OCI-LY7 (cell line): Measurements from ENCODE around the gene SGTA. TPM values are rescaled to one million over a fixed set of nuclear protein-coding genes. Genes with fewer than 3 reads are reported as not detected.

ENCODE experiments used
- BruUV-seq: library from RNA; stranded (reverse); fragments of 400-500 nt; replicated peaks from 2 replicates; lab custom pipeline; 2021; lab: Mats Ljungman, UMichigan
- CTCF ChIA-PET: fragments of 300-600 bp; sonication (Branson Sonifier 250); formaldehyde crosslinking; loops from one replicate; lab custom pipeline; 2022; ENCODE audit warnings: antibody characterized with exemption; ENCODE audit not compliant: unreplicated experiment; lab: Charles Lee
- POLR2A ChIA-PET: fragments of 300-600 bp; sonication (Branson Sonifier 250); formaldehyde crosslinking; loops from one replicate; lab custom pipeline; 2022; ENCODE audit warnings: antibody characterized with exemption; lab: Charles Lee
- DNase-seq: peaks from one replicate; pipeline ENCODE4 v3.0.0-alpha.2; 2015; ENCODE audit warnings: low spot score
- H2AFZ ChIP-seq: fragments of 200-600 bp; sonication (generic), shearing (Covaris generic); 2 replicates; pipeline ENCODE4 v1.6.1; 2014; ENCODE audit warnings: mild to moderate bottlenecking, antibody characterized with exemption, low read length, moderate library complexity
- H3K27ac ChIP-seq: fragments of 200-600 bp; sonication (generic); 2 replicates; pipeline ENCODE4 v1.5.1; 2014; ENCODE audit warnings: mixed run types, low read depth, mild to moderate bottlenecking, moderate library complexity, low read length, inconsistent platforms; ENCODE audit not compliant: poor library complexity, severe bottlenecking
- H3K36me3 ChIP-seq: fragments of 200-600 bp; sonication (generic); 2 replicates; pipeline ENCODE4 v1.6.1; 2014; ENCODE audit warnings: mild to moderate bottlenecking, antibody characterized with exemption, low read length, moderate library complexity, mixed read lengths; ENCODE audit not compliant: insufficient read depth
- H3K4me1 ChIP-seq: fragments of 200-600 bp; sonication (generic); 2 replicates; pipeline ENCODE4 v1.5.1; 2014; ENCODE audit warnings: mild to moderate bottlenecking, low read length; ENCODE audit not compliant: insufficient read depth, poor library complexity, severe bottlenecking
- H3K4me2 ChIP-seq: fragments of 200-600 bp; sonication (generic); 2 replicates; pipeline ENCODE4 v1.6.1; 2014; ENCODE audit warnings: mild to moderate bottlenecking, low read length
- H3K4me3 ChIP-seq: fragments of 200-600 bp; sonication (generic); 2 replicates; pipeline ENCODE4 v1.5.1; 2014; ENCODE audit warnings: mild to moderate bottlenecking, low read depth, low read length; ENCODE audit not compliant: poor library complexity, severe bottlenecking
- H3K79me2 ChIP-seq: fragments of 200-600 bp; sonication (generic); 2 replicates; pipeline ENCODE4 v1.6.1; 2016; ENCODE audit warnings: low read depth, mild to moderate bottlenecking, low read length, moderate library complexity, mixed read lengths; ENCODE audit not compliant: insufficient read depth
- H3K9me2 ChIP-seq: fragments of 200-600 bp; sonication (generic); 2 replicates; pipeline ENCODE4 v1.6.1; 2016; ENCODE audit warnings: mild to moderate bottlenecking, low read length, mixed read lengths; ENCODE audit not compliant: insufficient read depth
- H3K9me3 ChIP-seq: fragments of 200-600 bp; sonication (generic); 2 replicates; pipeline ENCODE4 v1.6.1; 2014; ENCODE audit warnings: mild to moderate bottlenecking, mixed run types, low read length, mixed read lengths
- H4K20me1 ChIP-seq: fragments of 200-600 bp; sonication (generic); 2 replicates; pipeline ENCODE4 v1.6.1; 2014; ENCODE audit warnings: mild to moderate bottlenecking, antibody characterized with exemption, low read length, moderate library complexity, mixed read lengths; ENCODE audit not compliant: insufficient read depth
- EZH2phosphoT487 ChIP-seq: fragments of 200-600 bp; sonication (generic); IDR thresholded peaks from 2 replicates; pipeline ENCODE4 v1.6.1; 2018; ENCODE audit warnings: low read depth, borderline replicate concordance, mild to moderate bottlenecking, mixed run types, antibody characterized with exemption, low read length, moderate library complexity, mixed read lengths
- intact Hi-C: fragments of 100-400 bp; cut with micrococcal nuclease; formaldehyde crosslinking; loops from one replicate; pipeline ENCODE4 v1.10.0; 2022; ENCODE audit not compliant: unreplicated experiment
- total RNA-seq, 2 experiments: library from RNA; depleted of rRNA in 1 of 2; stranded (reverse); fragments of >200 nt in 1 of 2; shearing (Covaris generic) in 1 of 2; gene quantifications; 2 replicates each; pipeline ENCODE4 v1.2.3, GENCODE V29; 2014 to 2022
- TF ChIP-seq, protein P1 (sequence below): fragments of 200-600 bp; sonication (generic); conservative IDR thresholded peaks from 2 replicates; pipeline ENCODE4 v1.5.1; 2014; ENCODE audit warnings: mild to moderate bottlenecking, antibody characterized with exemption, low read length, moderate library complexity, mixed read lengths

The SGTA gene
- total RNA-seq, 2 experiments from 2014 or later, result 68.2 to 82.4 TPM

DNA sequence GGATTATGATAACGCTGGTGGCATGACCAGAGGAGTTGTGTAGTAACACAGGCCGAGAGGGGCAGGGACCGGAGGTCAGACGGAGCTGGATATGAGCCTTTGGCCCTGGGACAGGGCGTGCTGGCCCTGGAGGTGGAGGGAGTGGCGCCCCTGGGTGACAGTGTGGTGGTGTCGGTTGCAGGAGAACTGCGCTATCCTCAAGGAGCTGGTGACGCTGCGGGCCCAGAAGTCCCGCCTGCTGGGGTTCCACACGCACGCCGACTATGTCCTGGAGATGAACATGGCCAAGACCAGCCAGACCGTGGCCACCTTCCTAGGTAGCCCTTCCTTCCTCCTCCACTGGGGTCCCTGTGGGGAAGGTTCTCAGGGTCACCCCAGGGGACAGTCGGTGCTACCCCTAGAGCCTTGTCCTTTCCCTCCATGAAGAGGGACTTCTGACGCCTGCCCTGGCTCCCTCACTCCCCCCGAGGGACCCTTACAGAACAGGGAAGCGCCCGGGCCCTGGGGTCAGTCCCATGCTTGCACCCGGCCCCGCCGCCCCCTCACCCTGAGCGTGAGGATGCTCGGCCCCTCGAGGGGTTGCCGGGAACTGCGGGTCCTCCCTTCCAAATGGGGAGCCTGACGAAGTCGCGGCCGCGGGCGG is 23.8 kb upstream of the SGTA start:
- Histone ChIP-seq H3K27ac (no peak overlapping the region), H3K4me3 (no peak overlapping the region), H3K4me1 (no peaks in the 10 kb centered on the region), H3K79me2 (no peaks in the 10 kb centered on the region), H3K9me3 (no peaks in the 10 kb centered on the region), H2AFZ (no peak overlapping the region), H4K20me1 (no peaks in the 10 kb centered on the region), H3K9me2 (no peaks in the 10 kb centered on the region), H3K4me2 (no peak overlapping the region), H3K36me3 (peaks cover 93% of the 10 kb centered on the region)
- CTCF ChIA-PET, result no interaction called here
- DNase-seq, result no peak
- no TSS peak for BruUV-seq
- TF ChIP-seq, protein P1, sequence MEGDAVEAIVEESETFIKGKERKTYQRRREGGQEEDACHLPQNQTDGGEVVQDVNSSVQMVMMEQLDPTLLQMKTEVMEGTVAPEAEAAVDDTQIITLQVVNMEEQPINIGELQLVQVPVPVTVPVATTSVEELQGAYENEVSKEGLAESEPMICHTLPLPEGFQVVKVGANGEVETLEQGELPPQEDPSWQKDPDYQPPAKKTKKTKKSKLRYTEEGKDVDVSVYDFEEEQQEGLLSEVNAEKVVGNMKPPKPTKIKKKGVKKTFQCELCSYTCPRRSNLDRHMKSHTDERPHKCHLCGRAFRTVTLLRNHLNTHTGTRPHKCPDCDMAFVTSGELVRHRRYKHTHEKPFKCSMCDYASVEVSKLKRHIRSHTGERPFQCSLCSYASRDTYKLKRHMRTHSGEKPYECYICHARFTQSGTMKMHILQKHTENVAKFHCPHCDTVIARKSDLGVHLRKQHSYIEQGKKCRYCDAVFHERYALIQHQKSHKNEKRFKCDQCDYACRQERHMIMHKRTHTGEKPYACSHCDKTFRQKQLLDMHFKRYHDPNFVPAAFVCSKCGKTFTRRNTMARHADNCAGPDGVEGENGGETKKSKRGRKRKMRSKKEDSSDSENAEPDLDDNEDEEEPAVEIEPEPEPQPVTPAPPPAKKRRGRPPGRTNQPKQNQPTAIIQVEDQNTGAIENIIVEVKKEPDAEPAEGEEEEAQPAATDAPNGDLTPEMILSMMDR, result no peak
- no peak for TF ChIP-seq EZH2phosphoT487
- POLR2A ChIA-PET, result interaction anchor here (0.6 kb wide), 1 partner anchor 438 kb away, joined by 6 read pairs; no protein-coding TSS in a partner anchor
- intact Hi-C loops, result no loop called here

DNA sequence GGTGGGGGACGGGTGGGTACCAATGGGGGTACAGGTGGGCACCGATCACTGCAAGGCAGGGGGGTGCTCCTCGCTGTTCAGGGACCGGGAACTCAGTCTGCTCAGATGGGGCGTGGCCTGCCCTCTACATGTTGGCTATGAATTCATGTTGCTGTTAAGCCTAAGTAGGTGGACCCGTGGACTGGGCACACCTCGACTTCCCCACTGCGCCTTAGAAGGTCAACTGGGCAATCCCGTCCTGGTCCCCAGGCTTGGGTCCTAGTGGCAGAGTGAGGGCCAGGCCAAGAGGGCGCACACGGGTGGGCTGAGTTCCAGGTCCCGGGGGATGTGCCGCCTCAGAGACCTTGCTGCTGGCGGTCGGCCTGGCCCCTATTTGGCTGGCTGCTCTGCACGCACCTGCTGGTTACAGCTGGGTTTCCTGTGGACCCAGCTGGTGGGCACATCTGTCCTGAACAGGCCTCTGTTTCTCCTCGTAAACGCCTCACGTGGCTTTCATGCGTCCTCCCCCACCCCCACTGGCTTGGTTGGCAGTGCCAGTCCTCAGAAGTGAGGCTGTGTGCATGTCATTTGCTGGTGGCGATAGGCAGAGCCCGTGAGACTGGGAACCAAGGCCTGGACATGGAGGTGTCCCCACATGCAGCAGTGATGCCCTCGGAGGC is 23.0 kb upstream of the SGTA start:
- Histone ChIP-seq H2AFZ (no peak overlapping the region), H3K4me3 (no peak overlapping the region), H3K9me2 (no peaks in the 10 kb centered on the region), H3K4me2 (no peak overlapping the region), H3K27ac (no peak overlapping the region), H3K4me1 (no peaks in the 10 kb centered on the region), H3K9me3 (no peaks in the 10 kb centered on the region), H3K79me2 (no peaks in the 10 kb centered on the region), H4K20me1 (no peaks in the 10 kb centered on the region), H3K36me3 (peaks cover 93% of the 10 kb centered on the region)
- intact Hi-C loops, result no loop called here
- ChIA-PET CTCF (no interaction called here), POLR2A (no interaction called here)
- DNase-seq, result no peak
- TF ChIP-seq, protein P1, result no peak
- TF ChIP-seq EZH2phosphoT487, result no peak
- no TSS peak for BruUV-seq

DNA sequence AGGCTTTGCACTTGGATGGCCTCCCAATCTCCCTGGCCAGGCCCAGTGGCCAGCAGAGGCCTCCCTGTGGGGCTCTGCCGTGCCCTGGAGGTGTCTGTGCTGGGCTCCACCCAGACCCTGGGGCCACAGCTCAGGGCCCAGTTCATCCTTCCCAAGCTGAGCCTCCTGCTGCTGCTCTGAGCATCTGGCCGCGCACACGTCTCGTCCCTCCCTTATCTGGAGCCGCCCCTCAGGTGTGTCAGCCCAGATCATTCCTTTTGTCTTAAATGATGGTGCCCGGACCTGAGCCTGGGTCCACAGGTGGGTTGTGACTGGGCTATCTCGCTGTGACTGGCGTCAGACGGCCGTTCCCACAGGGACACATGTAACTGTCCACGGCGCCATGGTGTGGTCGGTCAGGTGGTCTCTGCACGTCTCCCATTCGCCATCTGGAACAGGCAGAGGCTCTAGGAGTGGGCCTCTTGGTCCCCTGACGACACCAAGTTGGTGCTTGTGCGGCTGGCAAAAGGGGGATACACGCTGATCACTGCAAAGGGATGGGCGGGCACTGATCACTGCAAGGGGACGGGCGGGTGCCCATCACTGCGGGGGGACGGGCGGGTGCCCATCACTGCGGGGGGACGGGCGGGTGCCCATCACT is 22.3 kb upstream of the SGTA start:
- H4K20me1 ChIP-seq, result no peaks in the 10 kb centered on the region
- BruUV-seq, result no TSS peak

More for the DNA sequence above, 22.3 kb upstream of the SGTA start:
- TF ChIP-seq, protein P1, result no peak
- no peak for TF ChIP-seq EZH2phosphoT487
- no peak for DNase-seq
- Histone ChIP-seq H3K4me2 (no peak overlapping the region), H3K4me3 (no peak overlapping the region), H3K36me3 (peaks cover 93% of the 10 kb centered on the region), H3K9me3 (no peaks in the 10 kb centered on the region), H3K4me1 (no peaks in the 10 kb centered on the region), H3K9me2 (no peaks in the 10 kb centered on the region), H3K27ac (no peak overlapping the region), H3K79me2 (no peaks in the 10 kb centered on the region), H2AFZ (no peak overlapping the region)
- intact Hi-C loops, result no loop called here
- ChIA-PET CTCF (no interaction called here), POLR2A (no interaction called here)
